ENCODE measurements around the gene BHLHE23.

Gene BHLHE23

DNA sequence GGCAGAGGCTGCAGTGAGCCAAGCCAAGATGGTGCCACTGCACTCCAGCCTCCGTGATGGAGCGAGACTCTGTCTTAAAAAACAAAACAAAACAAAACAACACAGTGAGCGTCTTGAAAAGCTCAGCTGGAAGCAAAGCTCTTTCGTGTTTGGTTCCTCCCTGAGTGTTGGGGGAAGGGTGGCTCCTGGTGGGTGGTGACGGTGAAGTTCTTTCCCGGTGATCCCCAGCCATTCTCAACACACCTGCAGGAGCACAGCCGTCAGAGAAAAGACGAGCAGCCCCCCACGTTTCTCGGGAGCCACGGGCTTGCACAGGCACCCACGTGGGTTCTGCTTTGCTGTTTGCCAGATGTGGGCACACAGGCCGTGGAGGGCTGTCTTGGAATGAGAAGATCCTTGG lies 3.2 kb downstream of the BHLHE23 start:
- no peaks in the 10 kb centered on the region for H3K36me3 ChIP-seq (ENCODE audit: insufficient read depth, low read length)
- H3K27me3 ChIP-seq (ENCODE audit: control insufficient read depth, insufficient read depth, low read length): peaks cover 92% of the 10 kb centered on the region
- H3K4me2 ChIP-seq (ENCODE audit: low read length): no peak overlapping the region
- H3K4me3 ChIP-seq (ENCODE audit: low read length): no peak overlapping the region
- H3K9ac ChIP-seq (ENCODE audit: low read depth, low read length): no peak overlapping the region
- H3K9me3 ChIP-seq (replicated peaks; ENCODE audit: low read length): no peaks in the 10 kb centered on the region
- no peaks in the 10 kb centered on the region for H3K4me1 ChIP-seq (ENCODE audit: control insufficient read depth, insufficient read depth, low read length)

GRCh38 chr20:63002511-63002910 lies 4.3 kb downstream of the BHLHE23 start:
- Histone ChIP-seq H3K27me3 (ENCODE audit: control insufficient read depth, insufficient read depth, low read length) (peaks cover 91% of the 10 kb centered on the region), H3K4me1 (ENCODE audit: control insufficient read depth, insufficient read depth, low read length) (no peaks in the 10 kb centered on the region), H3K9me3 (replicated peaks; ENCODE audit: low read length) (no peaks in the 10 kb centered on the region), H3K36me3 (ENCODE audit: insufficient read depth, low read length) (no peaks in the 10 kb centered on the region), H3K9ac (ENCODE audit: low read depth, low read length) (no peak overlapping the region), H3K4me3 (ENCODE audit: low read length) (no peak overlapping the region), H3K4me2 (ENCODE audit: low read length) (no peak overlapping the region)

GRCh38 chr20:63000958-63001357 lies 5.8 kb downstream of the BHLHE23 start:
- no peak overlapping the region for H3K4me2 ChIP-seq (ENCODE audit: low read length)
- H3K9ac ChIP-seq (ENCODE audit: low read depth, low read length): no peak overlapping the region
- peaks cover 88% of the 10 kb centered on the region for H3K27me3 ChIP-seq (ENCODE audit: control insufficient read depth, insufficient read depth, low read length)
- H3K9me3 ChIP-seq (replicated peaks; ENCODE audit: low read length): no peaks in the 10 kb centered on the region
- no peaks in the 10 kb centered on the region for H3K36me3 ChIP-seq (ENCODE audit: insufficient read depth, low read length)
- no peaks in the 10 kb centered on the region for H3K4me1 ChIP-seq (ENCODE audit: control insufficient read depth, insufficient read depth, low read length)
- H3K4me3 ChIP-seq (ENCODE audit: low read length): no peak overlapping the region

- Histone ChIP-seq H3K4me1 (ENCODE audit: control insufficient read depth, insufficient read depth, low read length) (no peaks in the 10 kb centered on the region), H3K4me3 (ENCODE audit: low read length) (no peak overlapping the region), H3K9ac (ENCODE audit: low read depth, low read length) (no peak overlapping the region), H3K9me3 (replicated peaks; ENCODE audit: low read length) (no peaks in the 10 kb centered on the region), H3K4me2 (ENCODE audit: low read length) (no peak overlapping the region), H3K36me3 (ENCODE audit: insufficient read depth, low read length) (no peaks in the 10 kb centered on the region), H3K27me3 (ENCODE audit: control insufficient read depth, insufficient read depth, low read length) (peaks cover 87% of the 10 kb centered on the region)
Measured at GRCh38 chr20:63000036-63000435, 6.7 kb downstream of the BHLHE23 start.

DNA sequence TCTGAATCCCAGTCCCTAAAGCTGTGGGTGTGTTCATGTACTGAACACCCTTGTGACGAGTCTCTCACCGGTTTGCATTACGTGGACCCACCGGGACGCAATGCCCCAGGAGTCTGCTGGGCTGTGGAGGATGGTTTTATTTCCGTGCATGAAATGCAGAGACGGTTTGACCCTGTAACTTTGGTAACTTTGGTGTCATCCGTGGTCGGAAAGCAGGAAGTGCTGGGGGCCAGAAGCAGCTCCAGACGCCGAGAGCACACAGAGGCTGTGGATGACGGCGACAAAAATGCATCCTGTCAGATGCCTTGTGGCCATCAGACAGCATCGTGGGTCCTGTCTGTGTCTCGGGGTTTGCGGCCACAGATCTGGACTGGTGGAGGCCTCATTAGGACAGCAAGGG lies 7.2 kb downstream of the BHLHE23 start:
- H3K4me1 ChIP-seq (ENCODE audit: control insufficient read depth, insufficient read depth, low read length): no peaks in the 10 kb centered on the region
- H3K9ac ChIP-seq (ENCODE audit: low read depth, low read length): no peak overlapping the region
- no peak overlapping the region for H3K4me2 ChIP-seq (ENCODE audit: low read length)
- H3K36me3 ChIP-seq (ENCODE audit: insufficient read depth, low read length): no peaks in the 10 kb centered on the region
- no peaks in the 10 kb centered on the region for H3K9me3 ChIP-seq (replicated peaks; ENCODE audit: low read length)
- peaks cover 87% of the 10 kb centered on the region for H3K27me3 ChIP-seq (ENCODE audit: control insufficient read depth, insufficient read depth, low read length)
- no peak overlapping the region for H3K4me3 ChIP-seq (ENCODE audit: low read length)

DNA sequence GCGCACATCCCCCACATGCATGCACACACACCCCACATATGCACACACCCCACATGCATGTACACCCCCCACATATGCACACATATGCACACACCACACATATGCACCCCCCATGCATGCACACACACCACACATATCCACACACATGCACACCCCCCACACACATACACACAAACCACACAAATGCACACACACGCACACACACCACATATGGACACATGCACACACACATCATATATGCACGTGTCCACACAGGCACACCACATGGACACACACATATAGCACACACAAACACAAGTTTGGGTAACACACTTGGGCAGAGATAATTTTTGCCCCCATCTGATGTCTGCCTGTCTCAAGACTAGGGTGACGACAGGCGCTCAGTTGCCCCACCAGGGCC lies 8.3 kb downstream of the BHLHE23 start:
- Histone ChIP-seq H3K4me2 (ENCODE audit: low read length) (no peak overlapping the region), H3K36me3 (ENCODE audit: insufficient read depth, low read length) (no peaks in the 10 kb centered on the region), H3K27me3 (ENCODE audit: control insufficient read depth, insufficient read depth, low read length) (peaks cover 85% of the 10 kb centered on the region), H3K4me3 (ENCODE audit: low read length) (no peak overlapping the region), H3K9me3 (replicated peaks; ENCODE audit: low read length) (no peaks in the 10 kb centered on the region), H3K9ac (ENCODE audit: low read depth, low read length) (no peak overlapping the region), H3K4me1 (ENCODE audit: control insufficient read depth, insufficient read depth, low read length) (no peaks in the 10 kb centered on the region)

GRCh38 chr20:62997417-62998035 lies 9.2 kb downstream of the BHLHE23 start:
- H3K4me1 ChIP-seq (ENCODE audit: control insufficient read depth, insufficient read depth, low read length): no peaks in the 10 kb centered on the region
- H3K27me3 ChIP-seq (ENCODE audit: control insufficient read depth, insufficient read depth, low read length): peaks cover 82% of the 10 kb centered on the region
- H3K4me2 ChIP-seq (ENCODE audit: low read length): no peak overlapping the region
- H3K4me3 ChIP-seq (ENCODE audit: low read length): no peak overlapping the region
- no peaks in the 10 kb centered on the region for H3K9me3 ChIP-seq (replicated peaks; ENCODE audit: low read length)
- H3K36me3 ChIP-seq (ENCODE audit: insufficient read depth, low read length): no peaks in the 10 kb centered on the region
- H3K9ac ChIP-seq (ENCODE audit: low read depth, low read length): no peak overlapping the region

- no peak overlapping the region for H3K4me2 ChIP-seq (ENCODE audit: low read length)
- H3K9ac ChIP-seq (ENCODE audit: low read depth, low read length): no peak overlapping the region
- H3K4me1 ChIP-seq (ENCODE audit: control insufficient read depth, insufficient read depth, low read length): no peaks in the 10 kb centered on the region
- H3K36me3 ChIP-seq (ENCODE audit: insufficient read depth, low read length): no peaks in the 10 kb centered on the region
- H3K27me3 ChIP-seq (ENCODE audit: control insufficient read depth, insufficient read depth, low read length): peaks cover 82% of the 10 kb centered on the region
- H3K4me3 ChIP-seq (ENCODE audit: low read length): no peak overlapping the region
- H3K9me3 ChIP-seq (replicated peaks; ENCODE audit: low read length): no peaks in the 10 kb centered on the region
Measured at GRCh38 chr20:62996596-62996982, 10.2 kb downstream of the BHLHE23 start.

DNA sequence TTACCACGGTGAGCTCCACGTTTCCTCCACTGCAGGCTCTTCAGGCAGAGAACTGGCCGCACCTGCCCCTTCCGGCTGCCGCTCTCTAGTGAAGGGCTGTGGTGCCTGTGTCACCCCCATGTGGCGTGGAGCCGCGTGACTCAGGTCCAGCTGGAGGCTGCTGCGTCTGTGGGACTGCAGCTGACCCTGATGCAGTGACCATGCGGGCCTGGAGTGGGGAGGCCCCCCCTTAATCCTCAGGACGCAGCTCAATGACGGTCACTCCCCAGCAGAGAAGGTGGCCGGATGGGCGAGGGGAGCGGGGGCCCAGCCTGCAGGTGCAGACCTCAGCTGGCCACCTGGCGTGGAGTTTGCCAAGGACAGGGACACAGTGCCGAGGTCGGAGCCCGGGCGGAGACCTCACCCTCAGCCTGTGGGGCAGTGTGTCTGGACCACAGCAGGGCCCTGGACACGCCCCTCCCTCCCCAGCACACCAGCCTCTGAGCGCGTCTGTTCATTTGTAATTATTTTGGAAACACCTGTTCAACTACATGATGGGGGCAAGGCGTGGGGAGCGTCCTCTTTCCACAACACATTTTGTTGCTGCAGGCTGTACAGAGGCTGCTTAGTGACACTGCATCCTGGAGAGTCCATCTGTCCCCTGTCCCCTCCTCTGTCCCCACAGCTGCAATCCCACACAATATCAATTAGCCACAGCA lies 10.7 kb downstream of the BHLHE23 start:
- H3K4me3 ChIP-seq (ENCODE audit: low read length): no peak overlapping the region
- peaks cover 83% of the 10 kb centered on the region for H3K27me3 ChIP-seq (ENCODE audit: control insufficient read depth, insufficient read depth, low read length)
- no peak overlapping the region for H3K9ac ChIP-seq (ENCODE audit: low read depth, low read length)

GRCh38 chr20:62995481-62995880 lies 11.3 kb downstream of the BHLHE23 start:
- H3K27me3 ChIP-seq (ENCODE audit: control insufficient read depth, insufficient read depth, low read length): peaks cover 83% of the 10 kb centered on the region
- H3K9me3 ChIP-seq (replicated peaks; ENCODE audit: low read length): no peaks in the 10 kb centered on the region
- H3K4me2 ChIP-seq (ENCODE audit: low read length): no peak overlapping the region

More for the DNA sequence above, 10.7 kb downstream of the BHLHE23 start:
- Histone ChIP-seq H3K4me1 (ENCODE audit: control insufficient read depth, insufficient read depth, low read length) (no peaks in the 10 kb centered on the region), H3K4me2 (ENCODE audit: low read length) (no peak overlapping the region), H3K9me3 (replicated peaks; ENCODE audit: low read length) (no peaks in the 10 kb centered on the region), H3K36me3 (ENCODE audit: insufficient read depth, low read length) (no peaks in the 10 kb centered on the region)

DNA sequence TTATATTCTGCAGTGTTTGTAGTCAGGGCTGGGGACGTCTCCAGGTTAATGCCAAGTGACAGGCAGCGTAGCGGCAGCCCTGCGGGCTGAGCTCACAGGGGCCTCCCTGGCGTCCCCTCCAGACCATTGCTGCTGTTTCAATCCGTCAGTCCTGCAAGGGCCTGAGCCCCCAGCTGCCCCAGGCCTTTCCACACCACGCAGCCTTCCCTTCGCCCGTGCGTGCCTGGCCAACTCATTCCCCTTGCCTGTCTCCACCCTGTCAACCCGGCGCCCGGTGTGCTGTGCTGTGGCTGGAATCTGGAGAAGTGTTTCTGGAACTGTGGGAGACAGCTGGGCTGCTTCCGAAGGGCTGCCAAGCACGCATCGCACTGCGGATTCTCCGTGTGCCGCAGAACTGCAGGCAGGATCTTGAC lies 11.9 kb downstream of the BHLHE23 start:
- Histone ChIP-seq H3K27me3 (ENCODE audit: control insufficient read depth, insufficient read depth, low read length) (peaks cover 81% of the 10 kb centered on the region), H3K9me3 (replicated peaks; ENCODE audit: low read length) (no peaks in the 10 kb centered on the region), H3K36me3 (ENCODE audit: insufficient read depth, low read length) (no peaks in the 10 kb centered on the region), H3K4me1 (ENCODE audit: control insufficient read depth, insufficient read depth, low read length) (no peaks in the 10 kb centered on the region), H3K4me2 (ENCODE audit: low read length) (no peak overlapping the region), H3K4me3 (ENCODE audit: low read length) (no peak overlapping the region), H3K9ac (ENCODE audit: low read depth, low read length) (no peak overlapping the region)

More at GRCh38 chr20:62995481-62995880, 11.3 kb downstream of the BHLHE23 start:
- Histone ChIP-seq H3K36me3 (ENCODE audit: insufficient read depth, low read length) (no peaks in the 10 kb centered on the region), H3K4me1 (ENCODE audit: control insufficient read depth, insufficient read depth, low read length) (no peaks in the 10 kb centered on the region), H3K4me3 (ENCODE audit: low read length) (no peak overlapping the region), H3K9ac (ENCODE audit: low read depth, low read length) (no peak overlapping the region)

Measured in skeletal muscle satellite cell (primary cell).